ENCODE results near the gene CPSF3.

CPSF3 gene

GRCh38 chr2:9472511-9472910 is 49.1 kb downstream of the CPSF3 start:
- TF ChIP-seq YY1 (IDR thresholded peaks at IDR 0.05; ENCODE audit: low read depth): no peak
- TF ChIP-seq TEAD4 (IDR thresholded peaks at IDR 0.05): no peak
- no peak for TF ChIP-seq FOXM1 (IDR thresholded peaks at IDR 0.05; ENCODE audit: borderline replicate concordance, low read depth)
- TF ChIP-seq CREB1 (IDR thresholded peaks at IDR 0.05; ENCODE audit: low read depth): no peak
- TF ChIP-seq CEBPB (IDR thresholded peaks at IDR 0.05): no peak
- no peak for TF ChIP-seq TCF12 (IDR thresholded peaks at IDR 0.05; ENCODE audit: low read depth)
- TF ChIP-seq, protein P1, sequence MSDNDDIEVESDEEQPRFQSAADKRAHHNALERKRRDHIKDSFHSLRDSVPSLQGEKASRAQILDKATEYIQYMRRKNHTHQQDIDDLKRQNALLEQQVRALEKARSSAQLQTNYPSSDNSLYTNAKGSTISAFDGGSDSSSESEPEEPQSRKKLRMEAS (IDR thresholded peaks at IDR 0.05): no peak
- TF ChIP-seq USF1 (IDR thresholded peaks at IDR 0.05): no peak
- no peak for TF ChIP-seq TAF1 (IDR thresholded peaks at IDR 0.05; ENCODE audit: low read depth)
- TF ChIP-seq EGR1 (IDR thresholded peaks at IDR 0.05): no peak
- no peak for TF ChIP-seq ZBTB7A (IDR thresholded peaks at IDR 0.05; ENCODE audit: low read depth)
- no peak for TF ChIP-seq EP300 (IDR thresholded peaks at IDR 0.05; ENCODE audit: borderline replicate concordance)
- no peak for TF ChIP-seq NFIC (IDR thresholded peaks at IDR 0.05)
- TF ChIP-seq RAD21 (IDR thresholded peaks at IDR 0.05; ENCODE audit: low read depth): no peak
- TF ChIP-seq REST (IDR thresholded peaks at IDR 0.05; ENCODE audit: low read depth): no peak

- no peak for TF ChIP-seq EP300 (IDR thresholded peaks at IDR 0.05; ENCODE audit: borderline replicate concordance)
- TF ChIP-seq USF1 (IDR thresholded peaks at IDR 0.05): peak; percentile 53
Observed at GRCh38 chr2:9473308-9473984, 50.0 kb downstream of the CPSF3 start.

DNA sequence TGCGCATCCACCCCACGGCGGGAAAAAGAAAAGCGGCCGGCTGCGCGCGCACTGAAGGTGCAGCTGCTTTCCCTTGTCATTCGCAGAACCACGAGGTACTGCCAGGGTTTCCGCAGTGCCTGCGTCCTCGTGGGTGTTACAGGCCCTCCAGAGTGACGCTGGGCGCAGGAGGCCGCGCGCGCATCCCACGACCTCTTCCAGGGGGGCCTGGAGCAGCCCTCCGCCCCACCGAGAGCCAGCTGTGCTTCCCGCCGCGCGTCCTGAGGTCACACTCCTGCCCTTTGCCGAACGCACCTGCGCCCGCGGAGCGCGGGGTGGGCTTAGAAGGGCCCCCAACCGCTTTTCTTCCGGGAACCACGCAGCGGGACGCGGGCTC is 50.5 kb downstream of the CPSF3 start:
- TF ChIP-seq CEBPB (IDR thresholded peaks at IDR 0.05): no peak
- TF ChIP-seq TAF1 (IDR thresholded peaks at IDR 0.05; ENCODE audit: low read depth): no peak
- TF ChIP-seq RAD21 (IDR thresholded peaks at IDR 0.05; ENCODE audit: low read depth): no peak
- no peak for TF ChIP-seq FOXM1 (IDR thresholded peaks at IDR 0.05; ENCODE audit: borderline replicate concordance, low read depth)
- TF ChIP-seq ZBTB7A (IDR thresholded peaks at IDR 0.05; ENCODE audit: low read depth): 0 out of 2 replicates have a peak, but pooled peaks have one; percentile 58
- TF ChIP-seq REST (IDR thresholded peaks at IDR 0.05; ENCODE audit: low read depth): no peak

GRCh38 chr2:9474361-9475057 is 51.1 kb downstream of the CPSF3 start, which contains the start of gene IAH1:
Gene IAH1 (plus strand): TSS chr2:9474551. CDS start chr2:9474567, 16 bp downstream.
- peak; percentile 49; the same call in 1 of the 2 replicates for TF ChIP-seq TAF1 (IDR thresholded peaks at IDR 0.05; ENCODE audit: low read depth)
- TF ChIP-seq RAD21 (IDR thresholded peaks at IDR 0.05; ENCODE audit: low read depth): no peak
- TF ChIP-seq REST (IDR thresholded peaks at IDR 0.05; ENCODE audit: low read depth): no peak
- peak; percentile 34; the same call in 1 of the 2 replicates for TF ChIP-seq EGR1 (IDR thresholded peaks at IDR 0.05)
- TF ChIP-seq NFIC (IDR thresholded peaks at IDR 0.05): no peak
- TF ChIP-seq, protein P1 (IDR thresholded peaks at IDR 0.05): peak; percentile 57; the same call in 1 of the 2 replicates
- TF ChIP-seq EP300 (IDR thresholded peaks at IDR 0.05; ENCODE audit: borderline replicate concordance): no peak
- no peak for TF ChIP-seq TEAD4 (IDR thresholded peaks at IDR 0.05)
- TF ChIP-seq ZBTB7A (IDR thresholded peaks at IDR 0.05; ENCODE audit: low read depth): peak; percentile 30; the same call in 1 of the 2 replicates
- peak; percentile 77 for TF ChIP-seq YY1 (IDR thresholded peaks at IDR 0.05; ENCODE audit: low read depth)
- no peak for TF ChIP-seq FOXM1 (IDR thresholded peaks at IDR 0.05; ENCODE audit: borderline replicate concordance, low read depth)
- no peak for TF ChIP-seq CEBPB (IDR thresholded peaks at IDR 0.05)
- TF ChIP-seq TCF12 (IDR thresholded peaks at IDR 0.05; ENCODE audit: low read depth): 0 out of 2 replicates have a peak, but pooled peaks have one; percentile 3
- no peak for TF ChIP-seq USF1 (IDR thresholded peaks at IDR 0.05)
- no peak for TF ChIP-seq CREB1 (IDR thresholded peaks at IDR 0.05; ENCODE audit: low read depth)

All from Ishikawa (cell line).